Adrenal gland (tissue), 5 donors: ENCODE measurements around the gene HBE1.

ENCODE experiments used
- CTCF ChIP-seq, 6 experiments: fragments of 450-650 bp in 4 of 6; fragments of 200-600 bp in 2 of 6; sonication (generic) in 1 of 6; IDR thresholded peaks; 1 replicate in 5 of 6; 2 replicates in 1 of 6; pipeline versions ENCODE4 v1.5.1 to v1.8.0; 2016 to 2021; ENCODE audit warnings: antibody characterized with exemption in 6 of 6, mild to moderate bottlenecking in 2 of 6, moderate library complexity in 1 of 6
- POLR2A ChIP-seq, 2 donors: fragments of 450-650 bp; IDR thresholded peaks; one replicate each; pipeline ENCODE4 v1.6.1; 2017; ENCODE audit warnings: antibody characterized with exemption in 2 of 2, mild to moderate bottlenecking in 2 of 2, moderate library complexity in 1 of 2
- donor health status: DM: no; HTN: no; CAD: no.

GRCh38 chr11:5285703-5286340 is 16.1 kb upstream of the HBE1 start:
- TF ChIP-seq CTCF (IDR thresholded peaks at IDR 0.05) = no peak
- no peak for TF ChIP-seq POLR2A (IDR thresholded peaks at IDR 0.05)
